ENCODE results near the gene PDCD10.
A peak's percentile ranks its signal among the peaks of the same experiment; 100 is the strongest.

The PDCD10 gene

DNA sequence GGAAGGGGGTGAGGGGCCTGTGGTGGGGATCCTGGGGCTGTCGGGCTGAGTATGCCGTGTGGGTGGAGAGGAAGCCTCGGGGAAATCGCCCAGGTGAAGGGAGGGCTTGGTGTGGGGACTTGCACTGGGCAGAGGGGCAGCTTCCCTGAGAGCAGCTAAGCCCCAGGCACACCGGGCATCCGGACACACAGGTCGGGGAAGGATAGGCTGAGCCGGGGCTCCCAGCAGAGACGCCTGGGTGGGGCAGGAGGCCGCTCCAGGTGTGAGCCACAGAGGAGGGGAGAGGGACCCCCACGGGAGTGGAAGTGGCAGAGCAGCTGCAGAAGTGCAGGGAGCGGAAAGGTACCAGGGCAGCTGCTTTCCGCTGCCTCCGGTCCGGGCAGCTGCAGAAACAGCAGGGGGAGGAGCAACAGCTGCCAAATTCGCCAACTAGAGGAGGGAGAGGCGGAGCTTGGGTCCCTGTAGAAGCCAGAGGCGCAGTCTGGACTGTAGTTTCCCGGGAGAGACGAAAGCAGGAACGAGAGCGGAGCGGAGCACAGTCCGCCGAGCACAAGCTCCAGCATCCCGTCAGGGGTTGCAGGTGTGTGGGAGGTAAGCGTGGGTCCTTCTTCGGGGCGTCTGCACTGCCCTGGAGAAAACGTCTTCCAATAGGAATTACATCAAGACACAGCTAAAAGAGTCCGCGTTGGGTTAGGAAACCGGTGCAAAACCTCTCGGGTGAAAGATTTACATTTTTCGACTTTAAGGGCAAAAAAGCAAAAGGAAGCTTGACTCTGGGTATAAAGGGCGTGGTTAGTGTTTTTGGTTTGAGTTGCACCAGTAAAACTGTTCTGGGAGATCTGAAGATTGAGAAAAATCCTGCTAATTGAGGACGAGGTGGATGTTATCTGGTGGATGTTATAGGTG lies 794 bp upstream of the PDCD10 start, which contains the start of gene SERPINI1:
SERPINI1 (plus strand) TSS at position 489 of the 906 bp plus-strand sequence. CDS start 53,408 bp downstream, outside the sequence.
- DNase-seq, result peak; percentile 65 to 94 (median 85)

- no peak for DNase-seq
Measured at GRCh38 chr3:167733961-167734497, 663 bp downstream of the PDCD10 start.

GRCh38 chr3:167732313-167733065 lies 2.2 kb downstream of the PDCD10 start:
- DNase-seq, result no peak

- no peak for DNase-seq
Measured at GRCh38 chr3:167731393-167731792, 3.3 kb downstream of the PDCD10 start.

GRCh38 chr3:167729591-167729990 lies 5.1 kb downstream of the PDCD10 start:
- DNase-seq, result no peak

- no peak for DNase-seq
Measured at GRCh38 chr3:167728632-167729323, 5.9 kb downstream of the PDCD10 start.

GRCh38 chr3:167728176-167728575 lies 6.5 kb downstream of the PDCD10 start:
- no peak for DNase-seq

DNA sequence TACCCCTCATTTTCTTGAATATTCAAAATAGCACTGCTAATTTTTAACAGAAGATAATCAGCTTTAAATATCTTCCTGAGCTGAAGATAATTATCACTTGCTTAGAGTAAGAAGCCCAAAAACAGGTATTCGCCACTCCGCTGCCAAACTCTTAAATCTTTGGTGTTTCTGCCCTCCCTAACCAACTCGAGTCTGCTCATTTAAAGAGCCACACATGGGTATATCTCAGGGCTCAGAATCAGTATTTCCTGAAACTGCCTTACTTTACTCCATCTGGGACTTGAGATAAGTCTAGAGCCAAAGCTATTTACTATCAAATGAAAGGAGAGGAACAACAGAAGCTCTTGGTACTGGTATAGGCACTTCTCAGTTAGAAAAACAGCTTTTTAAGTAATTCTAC lies 10.8 kb downstream of the PDCD10 start:
- DNase-seq, result no peak

DNA sequence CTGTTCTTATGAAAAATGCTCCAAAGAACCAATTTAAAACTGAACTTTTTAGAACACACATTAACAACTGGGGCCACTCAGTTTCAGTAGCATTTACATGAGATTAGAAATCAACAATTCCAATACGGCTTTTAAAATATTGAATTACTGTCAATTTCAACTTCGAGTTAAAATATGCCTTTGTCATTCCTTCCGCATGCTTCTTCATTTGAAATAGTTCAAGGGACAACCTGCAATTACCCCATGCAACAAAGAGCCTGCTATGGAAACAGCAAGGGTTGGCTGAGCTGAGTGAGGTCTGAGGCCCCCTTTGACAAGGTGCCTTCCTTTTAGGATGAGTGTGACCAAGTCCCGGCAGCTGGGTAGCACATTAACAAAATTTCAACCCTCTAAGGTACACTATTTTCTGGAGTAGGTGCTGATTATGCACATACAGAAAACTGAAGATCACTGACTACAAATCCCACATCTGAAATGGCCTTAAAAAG lies 11.6 kb downstream of the PDCD10 start:
- no peak for DNase-seq

GRCh38 chr3:167718582-167718981 lies 16.1 kb downstream of the PDCD10 start:
- no peak for DNase-seq

GRCh38 chr3:167716920-167717319 lies 17.8 kb downstream of the PDCD10 start:
- DNase-seq, result no peak

DNA sequence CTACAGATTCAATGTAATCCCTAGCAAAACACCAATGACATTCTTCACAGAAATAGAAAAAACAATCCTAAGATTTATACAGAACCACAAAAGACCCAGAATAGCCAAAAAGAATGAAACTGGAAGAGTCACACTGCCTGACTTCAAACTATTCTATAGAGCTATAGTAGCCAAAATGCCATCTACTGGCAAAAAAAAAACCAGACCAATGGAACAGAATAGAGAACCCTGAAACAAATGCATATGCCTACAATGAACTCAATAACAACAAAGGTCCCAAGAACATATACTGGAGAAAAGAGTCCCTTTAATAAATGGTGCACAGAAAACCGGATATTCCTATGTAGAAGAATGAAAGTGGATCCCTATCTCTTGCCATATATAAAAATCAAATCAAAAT lies 19.8 kb downstream of the PDCD10 start:
- DNase-seq, result no peak

GRCh38 chr3:167712445-167712844 lies 22.2 kb downstream of the PDCD10 start:
- no peak for DNase-seq

GRCh38 chr3:167711439-167711838 lies 23.3 kb downstream of the PDCD10 start:
- DNase-seq, result no peak

GRCh38 chr3:167710552-167710951 lies 24.1 kb downstream of the PDCD10 start:
- DNase-seq, result no peak

GRCh38 chr3:167709690-167710089 lies 25.0 kb downstream of the PDCD10 start:
- no peak for DNase-seq

- DNase-seq, result no peak
Measured at GRCh38 chr3:167705840-167706239, 28.9 kb downstream of the PDCD10 start.

DNA sequence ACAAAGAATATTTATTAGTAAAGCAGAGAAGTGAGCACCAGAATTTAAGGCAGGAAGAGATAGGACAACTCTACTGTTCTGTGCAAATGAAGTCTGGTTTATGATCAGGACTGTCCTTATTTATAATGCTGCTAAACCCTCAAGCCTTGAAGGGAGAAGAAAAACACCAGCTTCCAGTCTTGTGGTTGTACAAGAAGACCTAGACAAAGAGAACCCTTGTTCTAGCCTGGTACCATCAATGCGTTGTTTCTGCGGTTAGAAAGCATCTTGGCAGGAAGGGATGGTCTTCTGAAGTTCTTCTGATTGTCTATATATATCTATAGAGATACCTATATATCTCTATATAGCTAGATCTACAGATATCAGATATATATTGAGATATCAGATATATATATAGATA lies 33.8 kb downstream of the PDCD10 start:
- DNase-seq, result no peak

DNA sequence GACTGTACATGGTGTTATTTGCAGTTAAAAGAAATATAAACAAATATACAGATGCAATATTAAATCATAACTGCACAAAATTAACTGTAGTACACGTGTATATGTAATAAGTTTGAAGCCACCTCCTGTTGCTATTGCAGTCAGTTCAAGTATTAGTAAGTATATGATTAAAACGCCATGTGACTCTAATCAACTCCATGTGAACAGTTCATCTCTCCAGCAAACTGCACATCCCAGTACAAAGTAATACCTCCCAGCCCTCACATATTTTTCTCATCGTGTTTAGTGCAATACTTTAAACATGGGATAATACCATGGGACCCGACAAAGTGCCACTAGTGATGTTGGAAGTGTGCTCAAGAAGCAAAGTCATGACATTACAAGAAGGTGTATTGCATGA lies 34.6 kb downstream of the PDCD10 start:
- no peak for DNase-seq

- DNase-seq, result no peak
Measured at GRCh38 chr3:167694121-167694520, 40.6 kb downstream of the PDCD10 start.

- DNase-seq, result no peak
Measured at GRCh38 chr3:167691366-167691765, 43.3 kb downstream of the PDCD10 start.
